Suprapubic skin (tissue), 3 donors: ENCODE measurements around the gene TRIML1.

Source experiments
- CTCF ChIP-seq, 2 donors: fragments of 200-600 bp in 1 of 2; fragments of 450-650 bp in 1 of 2; sonication (generic) in 1 of 2; IDR thresholded peaks; one replicate each; pipeline ENCODE4 v1.5.1; 2016 to 2019; ENCODE audit warnings: antibody characterized with exemption in 2 of 2, mild to moderate bottlenecking in 1 of 2, moderate library complexity in 1 of 2
- EP300 ChIP-seq: sonication (generic); formaldehyde crosslinking; IDR thresholded peaks from one replicate; pipeline ENCODE4 v1.6.1; 2017; ENCODE audit warnings: antibody characterized with exemption
- POLR2A ChIP-seq, 2 donors: fragments of 450-650 bp; IDR thresholded peaks; one replicate each; pipeline ENCODE4 v1.6.1; 2017; ENCODE audit warnings: antibody characterized with exemption in 2 of 2, mild to moderate bottlenecking in 2 of 2, moderate library complexity in 2 of 2

GRCh38 chr4:188130355-188130754 lies 8.9 kb upstream of the TRIML1 start:
- no peak for TF ChIP-seq CTCF (IDR thresholded peaks at IDR 0.05)
- TF ChIP-seq POLR2A (IDR thresholded peaks at IDR 0.05): no peak
- TF ChIP-seq EP300: no peak
